Common myeloid progenitor, CD34-positive (primary cell): ENCODE data around the gene PTK6.

Experiments
- CTCF ChIA-PET: fragments of 350-600 bp; sonication (Branson Sonifier 250); formaldehyde crosslinking; loops from one replicate; lab custom pipeline; 2021; ENCODE audit warnings: antibody characterized with exemption; lab: Charles Lee
- POLR2A ChIA-PET: fragments of 350-600 bp; sonication (Branson Sonifier 250); formaldehyde crosslinking; loops from one replicate; lab custom pipeline; 2021; ENCODE audit warnings: antibody characterized with exemption; lab: Charles Lee
- DNase-seq, 3 donors: peaks; one replicate each; pipeline versions ENCODE4 v3.0.0 to v3.0.0-alpha.2; 2013
- H3K27ac ChIP-seq, 2 experiments: 1 replicate in 1 of 2; 2 replicates in 1 of 2; pipeline ENCODE4 v1.7.0; 2013; ENCODE audit warnings: inconsistent platforms in 2 of 2, low read length in 2 of 2, mild to moderate bottlenecking in 2 of 2, low read depth in 1 of 2, moderate library complexity in 1 of 2; ENCODE audit not compliant: severe bottlenecking in 2 of 2, insufficient read depth in 1 of 2, poor library complexity in 1 of 2
- H3K27me3 ChIP-seq, 5 experiments: replicated peaks in 2 of 5; 1 replicate in 3 of 5; 2 replicates in 2 of 5; pipeline versions ENCODE4 v1.6.1 to v1.7.0; 2013; ENCODE audit warnings: low read length in 4 of 5, mild to moderate bottlenecking in 2 of 5, moderate library complexity in 2 of 5, inconsistent platforms in 1 of 5; ENCODE audit not compliant: insufficient read depth in 5 of 5, control insufficient read depth in 4 of 5
- H3K36me3 ChIP-seq, 4 experiments: 1 replicate in 2 of 4; 2 replicates in 2 of 4; pipeline versions ENCODE4 v1.6.1 to v1.7.0; 2013; ENCODE audit warnings: low read length in 3 of 4, control low read depth in 1 of 4, mild to moderate bottlenecking in 1 of 4; ENCODE audit not compliant: control insufficient read depth in 4 of 4, insufficient read depth in 4 of 4
- H3K4me1 ChIP-seq, 4 experiments: 1 replicate in 3 of 4; 2 replicates in 1 of 4; pipeline versions ENCODE4 v1.6.1 to v1.7.1; 2013; ENCODE audit warnings: low read length in 3 of 4, mild to moderate bottlenecking in 3 of 4, control low read depth in 1 of 4, inconsistent platforms in 1 of 4, moderate library complexity in 1 of 4; ENCODE audit not compliant: control insufficient read depth in 4 of 4, insufficient read depth in 4 of 4; ENCODE audit errors: control extremely low read depth in 1 of 4
- H3K4me3 ChIP-seq, 7 experiments: 1 replicate in 4 of 7; 2 replicates in 3 of 7; pipeline versions ENCODE4 v1.5.1 to v1.7.0; 2013; ENCODE audit warnings: mild to moderate bottlenecking in 7 of 7, low read length in 6 of 7, moderate library complexity in 6 of 7, inconsistent platforms in 2 of 7, low read depth in 2 of 7, control low read depth in 1 of 7; ENCODE audit not compliant: insufficient read depth in 4 of 7, control insufficient read depth in 1 of 7; ENCODE audit errors: extremely low read depth in 1 of 7
- H3K9me3 ChIP-seq, 5 experiments: 1 replicate in 4 of 5; 2 replicates in 1 of 5; pipeline versions ENCODE4 v1.6.1 to v1.7.1; 2013; ENCODE audit warnings: low read length in 4 of 5, mild to moderate bottlenecking in 2 of 5, inconsistent platforms in 1 of 5, low read depth in 1 of 5, moderate library complexity in 1 of 5; ENCODE audit not compliant: control insufficient read depth in 4 of 5, insufficient read depth in 2 of 5; ENCODE audit errors: control extremely low read depth in 1 of 5
- WGBS: methylation state at CpG from one replicate; pipeline ENCODE4 v1.1.5; 2013; ENCODE audit not compliant: insufficient coverage; 5-methylcytosine and 5-hydroxymethylcytosine counted together

PTK6 gene

GRCh38 chr20:63491078-63491477, 46.1 kb downstream of the PTK6 start:
- peaks cover 0 to 66% (median 14%) of the 10 kb centered on the region in 5 experiments for H3K27me3 ChIP-seq
- ChIA-PET POLR2A (no interaction called here), CTCF (no interaction called here)
- H3K4me1 ChIP-seq: peaks cover 0 to 3% (median under 1%) of the 10 kb centered on the region in 4 experiments
- no peak for DNase-seq
- no peak overlapping the region for H3K27ac ChIP-seq
- no peak overlapping the region for H3K4me3 ChIP-seq
- WGBS: 91% methylated on average over 4 of the region's 4 CpGs
- H3K9me3 ChIP-seq: peaks cover 0 to 4% (median 0%) of the 10 kb centered on the region in 5 experiments
- H3K36me3 ChIP-seq: no peaks in the 10 kb centered on the region

GRCh38 chr20:63490416-63490815, 46.8 kb downstream of the PTK6 start:
- Histone ChIP-seq H3K4me3 (no peak overlapping the region), H3K4me1 (peaks cover 0 to 3% (median 0%) of the 10 kb centered on the region in 4 experiments), H3K27ac (no peak overlapping the region), H3K27me3 (peaks cover 0 to 65% (median 14%) of the 10 kb centered on the region in 5 experiments), H3K9me3 (peaks cover 0 to 4% (median 0%) of the 10 kb centered on the region in 5 experiments), H3K36me3 (no peaks in the 10 kb centered on the region)
- CTCF ChIA-PET: no interaction called here
- 85% methylated on average over 17 of the region's 24 CpGs for WGBS
- no peak for DNase-seq
- POLR2A ChIA-PET: no interaction called here

DNA sequence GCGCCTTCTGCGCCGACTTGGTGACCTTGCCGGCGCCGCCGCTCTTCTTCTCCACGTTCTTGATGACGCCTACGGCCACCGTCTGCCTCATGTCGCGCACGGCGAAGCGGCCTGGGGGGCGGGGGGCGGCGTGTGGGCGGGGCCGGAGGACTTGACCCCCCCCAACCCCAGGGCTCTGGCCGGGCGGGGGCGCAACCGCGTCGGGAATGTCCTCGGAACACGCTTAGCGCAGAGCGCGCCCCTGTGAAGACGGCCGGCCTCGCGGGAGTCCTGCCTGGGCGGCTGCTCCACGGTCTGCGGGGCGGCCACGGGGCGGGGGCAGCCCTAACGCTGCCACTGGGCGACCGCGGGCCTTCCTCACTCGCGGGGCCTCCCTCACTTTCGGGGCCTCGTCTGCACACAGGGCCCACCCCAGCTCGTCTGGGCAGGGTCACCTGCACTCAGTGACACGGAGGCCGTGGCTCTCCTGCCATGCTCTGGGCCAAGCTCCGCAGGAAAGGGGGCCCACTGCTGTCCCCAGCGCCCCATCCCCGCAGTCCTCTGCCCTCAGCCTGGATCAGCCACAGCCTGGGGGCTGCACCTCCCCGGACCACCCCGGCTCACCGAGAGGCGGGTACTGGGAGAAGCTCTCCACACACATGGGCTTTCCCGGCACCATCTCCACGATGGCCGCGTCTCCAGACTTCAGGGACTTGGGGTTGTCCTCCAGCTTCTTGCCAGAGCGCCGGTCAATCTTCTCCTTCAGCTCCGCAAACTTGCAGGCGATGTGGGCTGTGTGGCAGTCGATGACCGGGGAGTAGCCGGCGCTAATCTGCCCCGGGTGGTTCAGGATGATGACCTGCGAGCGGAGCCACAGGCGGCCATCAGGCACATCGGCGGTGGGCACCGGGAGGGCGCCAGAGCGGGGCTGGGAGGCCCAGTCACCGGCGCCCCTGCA, 48.6 kb downstream of the PTK6 start:
- Histone ChIP-seq H3K36me3 (no peaks in the 10 kb centered on the region), H3K4me3 (no peak overlapping the region), H3K27ac (no peak overlapping the region), H3K4me1 (peaks cover 0 to 3% (median 0%) of the 10 kb centered on the region in 4 experiments), H3K27me3 (peaks cover 0 to 65% (median 12%) of the 10 kb centered on the region in 5 experiments), H3K9me3 (peaks cover 0 to 4% (median 0%) of the 10 kb centered on the region in 5 experiments)
- no peak for DNase-seq
- ChIA-PET CTCF (interaction anchor here (0.7 to 1.2 kb wide), 2 partner anchors 15 to 49 kb away, joined by 3 read pairs; no protein-coding TSS in a partner anchor), POLR2A (interaction anchor here (0.6 kb wide), 1 partner anchor 52 kb away, joined by 4 read pairs; no protein-coding TSS in a partner anchor)
- 12% methylated on average over 68 of the region's 83 CpGs for WGBS

GRCh38 chr20:63487781-63488241, 49.4 kb downstream of the PTK6 start:
- no peak overlapping the region for H3K27ac ChIP-seq
- CTCF ChIA-PET: no interaction called here
- no peak overlapping the region for H3K4me3 ChIP-seq
- DNase-seq: no peak
- WGBS: 21% methylated on average over 27 of the region's 40 CpGs
- POLR2A ChIA-PET: interaction anchor here (0.6 kb wide), 1 partner anchor 51 kb away, joined by 4 read pairs; no protein-coding TSS in a partner anchor
- H3K4me1 ChIP-seq: peaks cover 0 to 8% (median 3%) of the 10 kb centered on the region in 4 experiments
- H3K9me3 ChIP-seq: peaks cover 0 to 4% (median 0%) of the 10 kb centered on the region in 5 experiments
- no peaks in the 10 kb centered on the region for H3K36me3 ChIP-seq
- H3K27me3 ChIP-seq: peaks cover 0 to 64% (median 13%) of the 10 kb centered on the region in 5 experiments

GRCh38 chr20:63487116-63487764, 49.9 kb downstream of the PTK6 start:
- no peak overlapping the region for H3K4me3 ChIP-seq
- peaks cover 0 to 69% (median 17%) of the 10 kb centered on the region in 5 experiments for H3K27me3 ChIP-seq
- no peaks in the 10 kb centered on the region for H3K36me3 ChIP-seq
- 74% methylated on average over 6 of the region's 14 CpGs for WGBS
- ChIA-PET POLR2A (no interaction called here), CTCF (no interaction called here)
- no peak overlapping the region for H3K27ac ChIP-seq
- H3K9me3 ChIP-seq: peaks cover 0 to 4% (median 0%) of the 10 kb centered on the region in 5 experiments
- H3K4me1 ChIP-seq: peaks cover 0 to 10% (median 3%) of the 10 kb centered on the region in 4 experiments
- no peak for DNase-seq

DNA sequence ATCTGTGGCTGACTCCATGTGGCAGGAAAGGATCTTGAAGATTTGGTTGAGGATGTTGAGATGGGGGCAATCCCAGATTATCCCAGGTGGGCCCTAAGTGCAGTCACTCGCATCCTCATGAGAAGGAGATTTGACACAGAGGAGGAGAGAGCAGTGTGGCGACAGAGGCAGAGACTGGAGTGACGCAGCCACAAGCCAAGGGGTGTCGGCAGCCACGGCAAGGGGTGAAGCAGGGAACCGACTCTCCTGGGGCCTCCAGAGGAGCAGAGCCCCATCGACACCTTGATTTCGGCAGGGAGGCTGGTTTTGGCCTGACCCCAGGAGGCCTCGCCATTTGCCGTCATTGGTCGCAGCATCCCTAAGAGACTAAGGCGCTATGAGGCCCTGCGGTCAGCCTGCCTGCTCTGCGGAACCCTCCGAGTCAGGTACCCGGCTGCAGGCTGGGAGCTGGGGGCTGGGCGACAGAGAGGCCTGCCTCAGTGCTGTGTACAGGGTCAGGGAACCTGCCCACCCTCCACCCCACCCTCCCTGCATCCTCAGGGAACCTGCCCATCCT, 50.8 kb downstream of the PTK6 start:
- CTCF ChIA-PET: no interaction called here
- Histone ChIP-seq H3K4me1 (peaks cover 0 to 10% (median 3%) of the 10 kb centered on the region in 4 experiments), H3K27me3 (peaks cover 0 to 76% (median 20%) of the 10 kb centered on the region in 5 experiments), H3K27ac (no peak overlapping the region), H3K4me3 (no peak overlapping the region), H3K36me3 (no peaks in the 10 kb centered on the region), H3K9me3 (peaks cover 0 to 4% (median 0%) of the 10 kb centered on the region in 5 experiments)
- DNase-seq: no peak
- WGBS: 94% methylated on average over 16 of the region's 17 CpGs
- POLR2A ChIA-PET: no interaction called here
